HepG2 (cell line): ENCODE measurements around the gene CNN3.

Experiments used
- ATF7 ChIP-seq, 2 experiments: fragments of 450-650 bp in 1 of 2; sonication (generic) in 1 of 2; formaldehyde crosslinking in 1 of 2; IDR thresholded peaks; 2 replicates each; pipeline versions ENCODE4 v1.4.0 to v1.6.1; 2016 to 2020; ENCODE audit warnings: antibody characterized with exemption in 1 of 2, mild to moderate bottlenecking in 1 of 2, missing genetic modification reagents in 1 of 2
- EZH2 ChIP-seq: conservative IDR thresholded peaks from 2 replicates; pipeline ENCODE4 v1.6.1; 2012; ENCODE audit warnings: mild to moderate bottlenecking, low read depth, low read length, moderate library complexity
- FOXK2 ChIP-seq: fragments of 450-650 bp; IDR thresholded peaks from 2 replicates; pipeline ENCODE4 v1.6.1; 2016
- FOXM1 ChIP-seq: sonication (generic); formaldehyde crosslinking; IDR thresholded peaks from 2 replicates; pipeline ENCODE4 v1.5.0; 2020; ENCODE audit warnings: missing genetic modification reagents
- HNRNPL ChIP-seq: fragments of 200-400 bp; formaldehyde crosslinking; IDR thresholded peaks from 2 replicates; pipeline ENCODE4 v1.6.1; 2017; ENCODE audit warnings: mild to moderate bottlenecking, low read depth, low read length
- IRF9 ChIP-seq: sonication (generic); formaldehyde crosslinking; IDR thresholded peaks from 2 replicates; pipeline ENCODE4 v1.8.0; 2022; ENCODE audit warnings: missing genetic modification reagents, mild to moderate bottlenecking, borderline replicate concordance
- TERF1 ChIP-seq: sonication (generic); formaldehyde crosslinking; IDR thresholded peaks from 2 replicates; pipeline ENCODE4 v1.8.0; 2022; ENCODE audit warnings: mild to moderate bottlenecking, missing genetic modification reagents, moderate library complexity
- USF2 ChIP-seq, 2 experiments: sonication (generic) in 1 of 2; formaldehyde crosslinking in 1 of 2; IDR thresholded peaks; 2 replicates each; pipeline versions ENCODE4 v1.5.1 to v1.6.1; 2011 to 2020; ENCODE audit warnings: borderline replicate concordance in 1 of 2, low read depth in 1 of 2, low read length in 1 of 2, mild to moderate bottlenecking in 1 of 2, missing genetic modification reagents in 1 of 2, moderate library complexity in 1 of 2
- YEATS2 ChIP-seq: sonication (generic); formaldehyde crosslinking; IDR thresholded peaks from 2 replicates; pipeline ENCODE4 v1.4.0; 2020; ENCODE audit warnings: missing genetic modification reagents, borderline replicate concordance
- ZKSCAN8 ChIP-seq: IDR thresholded peaks from 2 replicates; pipeline ENCODE4 v1.6.1; 2016; ENCODE audit warnings: borderline replicate concordance, missing genetic modification reagents, missing compliant biosample characterization
- ZNF639 ChIP-seq: conservative IDR thresholded peaks from 2 replicates; pipeline ENCODE4 v1.6.1; 2018; ENCODE audit warnings: missing genetic modification reagents

GRCh38 chr1:94954263-94955220 is 27.6 kb upstream of the CNN3 start:
- TF ChIP-seq ZNF639 (CRISPR knock-in tag), result no peak
- no peak for TF ChIP-seq USF2 (IDR thresholded peaks at IDR 0.05; ENCODE audit: low read depth, low read length)
- no peak for TF ChIP-seq USF2 (CRISPR knock-in tag; IDR thresholded peaks at IDR 0.05; ENCODE audit: borderline replicate concordance)
- TF ChIP-seq HNRNPL, result no peak
- TF ChIP-seq FOXM1, result no peak
- TF ChIP-seq FOXK2, result no peak
- no peak for TF ChIP-seq ZKSCAN8
- no peak for TF ChIP-seq YEATS2 (CRISPR knock-in tag)
- no peak for TF ChIP-seq ATF7 (IDR thresholded peaks at IDR 0.05)
- no peak for TF ChIP-seq ATF7 (CRISPR knock-in tag; IDR thresholded peaks at IDR 0.05)
- no peak for TF ChIP-seq EZH2
- no peak for TF ChIP-seq TERF1 (CRISPR knock-in tag)
- no peak for TF ChIP-seq IRF9 (CRISPR knock-in tag)
